Thyroid gland (tissue), 4 donors: ENCODE measurements around the gene KCNQ1OT1.

ENCODE experiments used
- CTCF ChIP-seq, 6 experiments: fragments of 200-600 bp in 3 of 6; fragments of 450-650 bp in 3 of 6; sonication (generic) in 3 of 6; IDR thresholded peaks; one replicate each; pipeline ENCODE4 v1.5.1; 2016 to 2019; ENCODE audit warnings: antibody characterized with exemption in 6 of 6, mild to moderate bottlenecking in 2 of 6, inconsistent platforms in 1 of 6, moderate library complexity in 1 of 6
- POLR2A ChIP-seq, 2 donors: fragments of 450-650 bp; IDR thresholded peaks; one replicate each; pipeline ENCODE4 v1.6.1; 2017; ENCODE audit warnings: antibody characterized with exemption in 2 of 2, mild to moderate bottlenecking in 2 of 2, moderate library complexity in 1 of 2

GRCh38 chr11:2569321-2569721 is 130.5 kb downstream of the KCNQ1OT1 start:
- TF ChIP-seq CTCF (IDR thresholded peaks at IDR 0.05): no peak
- TF ChIP-seq POLR2A (IDR thresholded peaks at IDR 0.05): no peak
